OCI-LY7 (cell line): ENCODE results near the gene HCRTR1.

Experiments used
- EZH2phosphoT487 ChIP-seq: fragments of 200-600 bp; sonication (generic); IDR thresholded peaks from 2 replicates; pipeline ENCODE4 v1.6.1; 2018; ENCODE audit warnings: low read depth, borderline replicate concordance, mild to moderate bottlenecking, mixed run types, antibody characterized with exemption, low read length, moderate library complexity, mixed read lengths
- TF ChIP-seq, protein P1 (sequence below): fragments of 200-600 bp; sonication (generic); conservative IDR thresholded peaks from 2 replicates; pipeline ENCODE4 v1.5.1; 2014; ENCODE audit warnings: mild to moderate bottlenecking, antibody characterized with exemption, low read length, moderate library complexity, mixed read lengths

DNA sequence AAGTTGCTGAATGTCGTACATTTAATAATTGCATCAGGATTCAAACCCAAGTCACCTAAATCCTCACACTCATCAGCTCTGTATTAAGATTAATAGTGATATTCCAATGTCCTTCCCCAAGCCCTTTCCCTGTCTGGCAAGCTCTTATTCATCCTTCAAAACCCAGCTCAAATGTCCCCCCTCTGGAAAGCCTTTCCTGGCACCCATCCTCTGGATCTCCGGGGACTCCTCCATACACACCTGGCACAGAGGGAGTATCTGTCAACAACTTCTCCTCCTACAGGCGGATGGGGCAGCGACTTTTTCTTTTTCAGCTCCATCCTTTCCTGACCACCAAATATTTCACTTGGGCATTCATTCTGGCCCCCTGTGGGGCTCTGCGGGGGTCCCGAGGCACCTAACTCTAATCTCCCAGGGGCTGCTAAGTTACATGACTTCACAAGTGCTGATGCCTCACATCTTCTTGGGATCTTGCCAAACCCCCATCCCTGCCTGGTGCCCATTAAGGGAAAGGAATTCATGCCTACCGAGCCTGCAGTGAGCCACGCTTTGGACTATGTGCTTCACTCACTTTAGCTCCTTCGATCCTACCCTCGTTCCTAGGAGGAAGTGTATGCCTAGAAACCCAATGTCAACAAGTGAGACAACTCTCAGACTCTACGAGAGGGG lies 25.9 kb upstream of the HCRTR1 start:
- TF ChIP-seq, protein P1, sequence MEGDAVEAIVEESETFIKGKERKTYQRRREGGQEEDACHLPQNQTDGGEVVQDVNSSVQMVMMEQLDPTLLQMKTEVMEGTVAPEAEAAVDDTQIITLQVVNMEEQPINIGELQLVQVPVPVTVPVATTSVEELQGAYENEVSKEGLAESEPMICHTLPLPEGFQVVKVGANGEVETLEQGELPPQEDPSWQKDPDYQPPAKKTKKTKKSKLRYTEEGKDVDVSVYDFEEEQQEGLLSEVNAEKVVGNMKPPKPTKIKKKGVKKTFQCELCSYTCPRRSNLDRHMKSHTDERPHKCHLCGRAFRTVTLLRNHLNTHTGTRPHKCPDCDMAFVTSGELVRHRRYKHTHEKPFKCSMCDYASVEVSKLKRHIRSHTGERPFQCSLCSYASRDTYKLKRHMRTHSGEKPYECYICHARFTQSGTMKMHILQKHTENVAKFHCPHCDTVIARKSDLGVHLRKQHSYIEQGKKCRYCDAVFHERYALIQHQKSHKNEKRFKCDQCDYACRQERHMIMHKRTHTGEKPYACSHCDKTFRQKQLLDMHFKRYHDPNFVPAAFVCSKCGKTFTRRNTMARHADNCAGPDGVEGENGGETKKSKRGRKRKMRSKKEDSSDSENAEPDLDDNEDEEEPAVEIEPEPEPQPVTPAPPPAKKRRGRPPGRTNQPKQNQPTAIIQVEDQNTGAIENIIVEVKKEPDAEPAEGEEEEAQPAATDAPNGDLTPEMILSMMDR, result no peak
- no peak for TF ChIP-seq EZH2phosphoT487
